HepG2 (cell line): Measurements from ENCODE around the gene ALX3.

Experiments
- FOXA3 ChIP-seq: IDR thresholded peaks from 2 replicates; pipeline ENCODE4 v1.6.1; 2016; ENCODE audit warnings: missing genetic modification reagents, missing compliant biosample characterization
- MXD4 ChIP-seq: IDR thresholded peaks from 2 replicates; pipeline ENCODE4 v1.6.1; 2016; ENCODE audit warnings: mild to moderate bottlenecking, missing biosample characterization, missing genetic modification reagents
- RAD21 ChIP-seq: fragments of 450-650 bp; formaldehyde crosslinking; IDR thresholded peaks from 2 replicates; pipeline ENCODE4 v1.5.0; 2020; ENCODE audit warnings: mild to moderate bottlenecking
- SUZ12 ChIP-seq: fragments of 150-350 bp; IDR thresholded peaks from 2 replicates; pipeline ENCODE4 v1.6.1; 2014; ENCODE audit warnings: low read depth, low read length
- ZNF672 ChIP-seq: sonication (generic); formaldehyde crosslinking; IDR thresholded peaks from 2 replicates; pipeline ENCODE4 v1.8.1; 2022; ENCODE audit warnings: missing genetic modification reagents
- TF ChIP-seq, protein P1 (sequence below): sonication (generic); formaldehyde crosslinking; IDR thresholded peaks from 2 replicates; pipeline ENCODE4 v1.5.0; 2020; ENCODE audit warnings: mild to moderate bottlenecking, missing genetic modification reagents, moderate library complexity

DNA sequence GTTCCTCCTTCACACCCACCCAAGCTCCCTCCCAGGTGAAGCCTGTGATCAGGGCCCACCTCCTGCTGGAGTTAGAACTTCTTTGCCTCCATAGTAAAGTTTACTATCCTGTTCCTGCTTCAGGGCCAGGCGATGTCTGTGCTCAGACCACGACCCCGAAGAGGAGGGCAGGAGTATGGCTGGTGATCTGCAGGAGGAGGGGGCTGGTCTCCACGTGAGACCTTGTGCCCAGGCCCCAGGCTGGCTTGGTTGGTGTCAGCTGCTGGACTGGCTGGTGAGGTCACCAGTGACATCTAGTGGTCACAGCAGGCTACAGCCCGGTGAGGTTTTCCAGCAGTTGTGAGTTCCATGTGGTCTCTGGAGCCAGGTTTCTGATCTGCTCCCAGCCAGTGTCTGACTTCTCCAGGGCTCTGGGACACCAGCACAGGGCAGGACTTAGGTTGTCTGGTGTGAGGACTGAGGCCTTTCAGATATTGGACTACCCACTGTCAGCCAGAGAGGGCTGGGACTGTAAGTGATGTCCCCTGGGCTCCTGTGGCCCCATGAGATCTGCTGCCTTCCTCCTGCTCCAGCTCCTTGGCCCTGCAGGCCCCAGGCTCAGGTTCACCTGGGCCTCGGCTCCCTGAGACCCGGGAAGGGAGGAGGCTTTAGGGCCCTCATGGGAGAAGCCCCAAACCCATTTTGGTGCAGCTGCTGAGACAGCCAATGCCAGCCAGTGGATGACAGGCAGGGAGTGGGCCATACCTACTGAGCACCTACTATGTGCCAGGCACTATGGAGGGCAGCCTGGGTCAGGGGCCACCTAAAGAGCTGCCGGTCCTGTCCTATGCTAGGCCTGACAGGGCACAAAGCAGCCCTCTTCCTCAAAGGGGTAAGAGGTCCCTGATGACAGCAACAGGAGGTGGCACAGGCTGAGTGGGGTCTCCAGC lies 35.8 kb upstream of the ALX3 start:
- no peak for TF ChIP-seq MXD4 (CRISPR knock-in tag)
- no peak for TF ChIP-seq FOXA3 (CRISPR knock-in tag)
- TF ChIP-seq, protein P1, sequence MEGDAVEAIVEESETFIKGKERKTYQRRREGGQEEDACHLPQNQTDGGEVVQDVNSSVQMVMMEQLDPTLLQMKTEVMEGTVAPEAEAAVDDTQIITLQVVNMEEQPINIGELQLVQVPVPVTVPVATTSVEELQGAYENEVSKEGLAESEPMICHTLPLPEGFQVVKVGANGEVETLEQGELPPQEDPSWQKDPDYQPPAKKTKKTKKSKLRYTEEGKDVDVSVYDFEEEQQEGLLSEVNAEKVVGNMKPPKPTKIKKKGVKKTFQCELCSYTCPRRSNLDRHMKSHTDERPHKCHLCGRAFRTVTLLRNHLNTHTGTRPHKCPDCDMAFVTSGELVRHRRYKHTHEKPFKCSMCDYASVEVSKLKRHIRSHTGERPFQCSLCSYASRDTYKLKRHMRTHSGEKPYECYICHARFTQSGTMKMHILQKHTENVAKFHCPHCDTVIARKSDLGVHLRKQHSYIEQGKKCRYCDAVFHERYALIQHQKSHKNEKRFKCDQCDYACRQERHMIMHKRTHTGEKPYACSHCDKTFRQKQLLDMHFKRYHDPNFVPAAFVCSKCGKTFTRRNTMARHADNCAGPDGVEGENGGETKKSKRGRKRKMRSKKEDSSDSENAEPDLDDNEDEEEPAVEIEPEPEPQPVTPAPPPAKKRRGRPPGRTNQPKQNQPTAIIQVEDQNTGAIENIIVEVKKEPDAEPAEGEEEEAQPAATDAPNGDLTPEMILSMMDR: peak; percentile 97
- TF ChIP-seq ZNF672 (CRISPR knock-in tag): no peak
- no peak for TF ChIP-seq SUZ12
- peak; percentile 81 for TF ChIP-seq RAD21 (CRISPR knock-in tag)
